ENCODE results near the gene EZR.
"Not testable (repeated sequence)": the region's sequence is repeated elsewhere in the genome, so short reads cannot be mapped to it uniquely, and the experiment has no call there.

EZR gene

GRCh38 chr6:158835616-158836221 is 16.6 kb upstream of the EZR start:
- TF ChIP-seq CTCF (IDR thresholded peaks at IDR 0.05; ENCODE audit: extremely low read depth, insufficient read depth, missing control alignments): no peak
- in situ Hi-C loops (cut with MboI; ENCODE audit: low pct_unique_long_range_greater_than_20kb, low sequenced_read_pairs, unreplicated experiment): no loop called here
- no peak for DNase-seq (ENCODE audit: low spot score)

- no peak for DNase-seq (ENCODE audit: low spot score)
- TF ChIP-seq CTCF (IDR thresholded peaks at IDR 0.05; ENCODE audit: extremely low read depth, insufficient read depth, missing control alignments): no peak
- in situ Hi-C loops (cut with MboI; ENCODE audit: low pct_unique_long_range_greater_than_20kb, low sequenced_read_pairs, unreplicated experiment): no loop called here
These were observed 15.7 kb upstream of the EZR start for GRCh38 chr6:158834675-158835385.

DNA sequence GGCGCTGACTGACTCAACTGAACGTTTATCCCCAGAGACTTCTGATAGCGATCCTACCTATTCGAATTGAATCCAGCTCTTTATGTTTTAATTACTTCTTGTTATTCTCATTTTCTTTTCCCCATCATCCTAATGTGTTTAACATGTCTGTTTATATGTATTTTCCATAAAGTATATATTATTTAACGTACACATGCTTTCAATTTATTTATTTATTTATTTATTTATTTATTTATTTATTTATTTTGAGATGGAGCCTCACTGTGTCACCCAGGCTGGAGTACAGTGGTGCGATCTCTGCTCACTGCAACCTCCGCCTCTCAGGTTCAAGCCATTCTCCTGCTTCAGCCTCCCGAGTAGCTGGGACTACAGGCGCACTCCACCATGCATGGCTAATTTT is 13.6 kb upstream of the EZR start:
- in situ Hi-C loops (cut with MboI; ENCODE audit: low pct_unique_long_range_greater_than_20kb, low sequenced_read_pairs, unreplicated experiment); DNase-seq (ENCODE audit: low spot score): not testable (repeated sequence)

DNA sequence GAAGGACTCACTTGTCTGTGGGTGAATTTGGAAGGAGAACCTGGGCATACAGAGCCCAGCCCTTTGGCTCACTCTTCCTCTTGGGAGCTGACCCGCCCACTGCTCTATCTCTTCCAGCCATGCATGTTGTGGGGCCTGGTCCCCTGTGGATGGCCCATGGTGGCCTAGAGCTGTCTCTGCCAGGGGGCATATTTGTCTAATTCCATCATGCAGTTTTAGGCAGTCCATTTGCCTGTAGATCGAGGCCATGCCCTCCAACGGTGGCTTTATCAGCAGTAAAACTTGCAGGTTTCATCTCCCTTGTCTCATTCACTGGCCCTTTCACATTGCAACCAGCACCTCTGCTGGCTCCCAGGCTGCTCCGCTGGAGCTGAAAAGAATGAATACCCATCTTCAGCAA is 12.9 kb upstream of the EZR start:
- no peak for DNase-seq (ENCODE audit: low spot score)
- in situ Hi-C loops (cut with MboI; ENCODE audit: low pct_unique_long_range_greater_than_20kb, low sequenced_read_pairs, unreplicated experiment): no loop called here
- TF ChIP-seq CTCF (IDR thresholded peaks at IDR 0.05; ENCODE audit: extremely low read depth, insufficient read depth, missing control alignments): no peak

DNA sequence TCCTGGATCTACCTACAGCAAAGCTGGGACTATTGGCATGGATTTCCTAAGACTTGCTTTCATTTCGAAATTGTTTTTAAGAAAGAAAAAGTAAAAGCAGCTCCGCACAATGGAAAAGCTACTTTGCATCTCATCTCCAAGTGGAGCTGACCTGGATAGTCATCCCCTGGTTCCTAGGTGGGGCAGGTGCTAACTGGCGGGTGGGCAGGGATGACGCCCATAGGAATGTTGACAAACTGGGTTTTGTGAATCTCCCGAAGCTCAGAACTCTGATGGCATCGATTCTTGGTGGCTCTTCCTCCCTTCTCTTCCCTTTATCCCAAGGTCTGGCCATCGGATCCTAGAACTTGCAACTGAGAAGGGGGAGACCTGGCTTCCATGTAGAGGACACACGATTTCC is 12.4 kb upstream of the EZR start:
- in situ Hi-C loops (cut with MboI; ENCODE audit: low pct_unique_long_range_greater_than_20kb, low sequenced_read_pairs, unreplicated experiment): no loop called here
- TF ChIP-seq CTCF (IDR thresholded peaks at IDR 0.05; ENCODE audit: extremely low read depth, insufficient read depth, missing control alignments): no peak
- no peak for DNase-seq (ENCODE audit: low spot score)

GRCh38 chr6:158830736-158831135 is 11.6 kb upstream of the EZR start:
- in situ Hi-C loops (cut with MboI; ENCODE audit: low pct_unique_long_range_greater_than_20kb, low sequenced_read_pairs, unreplicated experiment): no loop called here
- DNase-seq (ENCODE audit: low spot score): no peak
- no peak for TF ChIP-seq CTCF (IDR thresholded peaks at IDR 0.05; ENCODE audit: extremely low read depth, insufficient read depth, missing control alignments)

GRCh38 chr6:158828807-158829206 is 9.6 kb upstream of the EZR start:
- DNase-seq (ENCODE audit: low spot score): no peak
- no peak for TF ChIP-seq CTCF (IDR thresholded peaks at IDR 0.05; ENCODE audit: extremely low read depth, insufficient read depth, missing control alignments)
- in situ Hi-C loops (cut with MboI; ENCODE audit: low pct_unique_long_range_greater_than_20kb, low sequenced_read_pairs, unreplicated experiment): no loop called here
